GM23248 (cell line): ENCODE data around the gene SLC9A9. TPM values are rescaled to one million over a fixed set of nuclear protein-coding genes. Genes with fewer than 3 reads are reported as not detected.

Source experiments
- DNase-seq: peaks from one replicate; pipeline ENCODE4 v3.0.0-alpha.2; 2015
- H2AFZ ChIP-seq: fragments of 200-600 bp; sonication (generic); 2 replicates; pipeline ENCODE4 v1.6.1; 2016; ENCODE audit warnings: antibody characterized with exemption
- H3F3A ChIP-seq: fragments of 200-600 bp; sonication (generic); 2 replicates; pipeline ENCODE4 v1.6.1; 2016; ENCODE audit warnings: mild to moderate bottlenecking, antibody characterized with exemption, mixed run types; ENCODE audit not compliant: insufficient read depth
- H3K27ac ChIP-seq: fragments of 200-600 bp; sonication (generic); 2 replicates; pipeline ENCODE4 v1.5.1; 2016; ENCODE audit warnings: mild to moderate bottlenecking
- H3K27me3 ChIP-seq: fragments of 200-600 bp; sonication (generic); replicated peaks from 2 replicates; pipeline ENCODE4 v1.6.1; 2016; ENCODE audit warnings: mild to moderate bottlenecking; ENCODE audit not compliant: insufficient read depth
- H3K36me3 ChIP-seq: fragments of 200-600 bp; sonication (generic); 2 replicates; pipeline ENCODE4 v1.6.1; 2016; ENCODE audit warnings: low read depth, mild to moderate bottlenecking
- H3K4me1 ChIP-seq: fragments of 200-600 bp; sonication (generic); 2 replicates; pipeline ENCODE4 v1.6.1; 2016; ENCODE audit warnings: mild to moderate bottlenecking; ENCODE audit not compliant: insufficient read depth
- H3K4me2 ChIP-seq: fragments of 200-600 bp; sonication (generic); one replicate; pipeline ENCODE4 v1.6.1; 2016; ENCODE audit warnings: mild to moderate bottlenecking; ENCODE audit not compliant: unreplicated experiment
- H3K4me3 ChIP-seq: fragments of 200-600 bp; sonication (generic); 2 replicates; pipeline ENCODE4 v1.5.1; 2016; ENCODE audit warnings: mild to moderate bottlenecking
- H3K79me2 ChIP-seq: fragments of 200-600 bp; sonication (generic); 2 replicates; pipeline ENCODE4 v1.6.1; 2016; ENCODE audit warnings: mild to moderate bottlenecking; ENCODE audit not compliant: insufficient read depth
- H3K9ac ChIP-seq: fragments of 200-600 bp; sonication (generic); 2 replicates; pipeline ENCODE4 v1.6.1; 2016; ENCODE audit warnings: mild to moderate bottlenecking
- H3K9me2 ChIP-seq: fragments of 200-600 bp; sonication (generic); 2 replicates; pipeline ENCODE4 v1.6.1; 2016; ENCODE audit warnings: mixed run types, mild to moderate bottlenecking, moderate library complexity; ENCODE audit not compliant: insufficient read depth
- H3K9me3 ChIP-seq: fragments of 200-600 bp; sonication (generic); one replicate; pipeline ENCODE4 v1.6.1; 2017; ENCODE audit warnings: low read depth
- H4K20me1 ChIP-seq: fragments of 200-600 bp; sonication (generic); 2 replicates; pipeline ENCODE4 v1.6.0; 2016; ENCODE audit not compliant: insufficient read depth
- EZH2 ChIP-seq: fragments of 200-600 bp; sonication (generic); IDR thresholded peaks from 2 replicates; pipeline ENCODE4 v1.6.1; 2018; ENCODE audit warnings: antibody characterized with exemption, mild to moderate bottlenecking; ENCODE audit not compliant: insufficient read depth, poor library complexity, severe bottlenecking
- EZH2phosphoT487 ChIP-seq: fragments of 200-600 bp; sonication (generic); IDR thresholded peaks from 2 replicates; pipeline ENCODE4 v1.6.1; 2018; ENCODE audit warnings: antibody characterized with exemption, moderate library complexity, mild to moderate bottlenecking, low read depth; ENCODE audit not compliant: insufficient read depth
- WGBS, 2 experiments: methylation state at CpG; one replicate each; pipeline ENCODE4 v1.1.6; 2015 to 2017; ENCODE audit warnings: low lambda C conversion rate in 2 of 2, low coverage in 1 of 2; ENCODE audit errors: missing lambda C conversion rate in 2 of 2; 5-methylcytosine and 5-hydroxymethylcytosine counted together
- in situ Hi-C: fragments of 300-500 bp; cut with MboI; formaldehyde crosslinking; loops from 2 replicates; pipeline ENCODE4 v1.15.0; 2020
- polyA plus RNA-seq: library from polyadenylated mRNA; unstranded; fragments of >200 nt; fragmentation: Nextera tagmentation; extraction: Ambion mirVana; gene quantifications from 2 replicates; pipeline ENCODE4 v1.2.1, GENCODE V29; 2016
- total RNA-seq: library from RNA; depleted of rRNA; stranded (reverse); fragments of >200 nt; shearing (Covaris generic); gene quantifications from 2 replicates; pipeline ENCODE4 v1.2.3, GENCODE V29; 2014

Gene SLC9A9
- total and polyA plus RNA-seq, 2 experiments from 2014 or later = 2.8 to 3.2 TPM

DNA sequence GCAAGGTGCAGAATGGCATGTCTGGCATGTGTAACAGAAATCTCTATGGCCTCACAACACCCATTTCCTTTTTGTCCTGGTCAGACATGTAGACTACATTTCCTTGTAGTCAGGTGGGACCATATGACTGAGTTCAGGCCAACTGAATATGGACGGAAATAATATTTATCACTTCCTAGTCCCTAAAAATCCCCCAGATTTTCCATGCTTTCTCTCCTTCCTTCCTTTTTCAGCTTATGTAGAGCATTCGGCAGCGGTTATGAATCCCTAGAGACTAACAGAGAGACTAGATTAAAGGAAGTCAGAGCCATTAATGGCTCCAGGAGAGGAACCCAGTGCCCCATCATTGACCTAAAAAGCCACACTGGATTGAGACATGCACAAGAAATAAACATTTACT, 35.8 kb downstream of the SLC9A9 start:
- WGBS, 2 experiments = 81 to 90% methylated on average over 3 of the region's 3 CpGs
- H3K9ac ChIP-seq = no peak overlapping the region
- H3K27ac ChIP-seq = no peak overlapping the region

DNA sequence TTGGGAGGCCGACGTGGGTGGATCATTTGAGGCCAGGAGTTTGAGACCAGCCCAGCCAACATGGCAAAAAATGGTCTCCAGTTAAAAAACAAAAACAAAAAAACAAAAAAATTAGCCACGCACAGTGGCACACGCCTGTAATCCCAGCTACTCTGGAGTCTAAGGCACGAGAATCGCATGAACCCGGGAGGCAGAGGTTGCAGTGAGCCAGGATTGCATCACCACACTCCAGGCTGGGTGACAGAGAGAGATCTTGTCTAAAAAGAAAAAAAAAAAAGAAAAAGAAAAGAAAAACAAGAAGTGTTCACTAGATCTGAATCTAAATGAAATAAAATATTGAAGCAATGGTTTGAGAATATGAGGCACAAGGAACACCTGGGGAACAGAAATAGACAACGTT, 36.7 kb downstream of the SLC9A9 start:
- TF ChIP-seq EZH2phosphoT487 (no peak), EZH2 (no peak)
- in situ Hi-C loops = no loop called here
- no peak overlapping the region for H3K27ac ChIP-seq

More for the DNA sequence above, 35.8 kb downstream of the SLC9A9 start:
- Histone ChIP-seq H3K36me3 (no peaks in the 10 kb centered on the region), H3F3A (no peaks in the 10 kb centered on the region), H3K9me2 (no peaks in the 10 kb centered on the region), H4K20me1 (no peaks in the 10 kb centered on the region), H3K79me2 (no peaks in the 10 kb centered on the region), H2AFZ (no peak overlapping the region), H3K27me3 (no peaks in the 10 kb centered on the region), H3K9me3 (no peaks in the 10 kb centered on the region), H3K4me3 (no peak overlapping the region), H3K4me2 (no peak overlapping the region), H3K4me1 (peaks cover 7% of the 10 kb centered on the region; the same call in 1 of the 2 replicates)
- DNase-seq = no peak
- in situ Hi-C loops = no loop called here
- TF ChIP-seq EZH2phosphoT487 = no peak
- TF ChIP-seq EZH2 = no peak

DNA sequence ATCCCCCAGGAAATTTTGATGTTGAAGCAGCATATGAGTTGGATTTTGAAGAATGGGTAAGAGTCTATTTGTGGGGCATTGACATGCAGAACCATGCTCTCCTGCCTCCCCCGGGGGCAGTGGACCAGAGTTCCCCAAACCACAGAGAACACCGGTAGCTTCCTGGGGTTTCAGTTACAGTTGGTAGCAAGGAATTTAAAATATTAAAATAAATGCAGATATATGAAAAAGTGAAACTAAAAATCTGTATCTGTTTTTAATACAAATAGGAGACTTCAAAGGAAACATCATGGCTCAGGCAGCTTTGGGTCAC, 37.4 kb downstream of the SLC9A9 start:
- H4K20me1 ChIP-seq = no peaks in the 10 kb centered on the region
- TF ChIP-seq EZH2phosphoT487 (no peak), EZH2 (no peak)
- no peaks in the 10 kb centered on the region for H3K27me3 ChIP-seq
- peaks cover 18% of the 10 kb centered on the region for H3K4me1 ChIP-seq
- H3K4me3 ChIP-seq = no peak overlapping the region
- no peak for DNase-seq
- 77 to 79% methylated on average over 2 of the region's 2 CpGs for WGBS, 2 experiments
- H3K4me2 ChIP-seq = no peak overlapping the region
- H3K9me2 ChIP-seq = no peaks in the 10 kb centered on the region
- H3F3A ChIP-seq = 0 out of 2 replicates have a peak, but pooled peaks cover 4% of the 10 kb centered on the region
- no peaks in the 10 kb centered on the region for H3K79me2 ChIP-seq
- no peak overlapping the region for H3K9ac ChIP-seq
- H3K9me3 ChIP-seq = no peaks in the 10 kb centered on the region
- H2AFZ ChIP-seq = no peak overlapping the region
- no peak overlapping the region for H3K27ac ChIP-seq
- in situ Hi-C loops = no loop called here
- H3K36me3 ChIP-seq = no peaks in the 10 kb centered on the region

More for the DNA sequence above, 36.7 kb downstream of the SLC9A9 start:
- WGBS, 2 experiments = 20 to 21% methylated on average over 8 of the region's 8 CpGs
- H3K9ac ChIP-seq = no peak overlapping the region
- no peaks in the 10 kb centered on the region for H3F3A ChIP-seq
- peak overlapping the region; percentile 41 for H2AFZ ChIP-seq
- H3K9me3 ChIP-seq = no peaks in the 10 kb centered on the region
- no peaks in the 10 kb centered on the region for H3K36me3 ChIP-seq
- no peaks in the 10 kb centered on the region for H3K9me2 ChIP-seq
- H3K27me3 ChIP-seq = no peaks in the 10 kb centered on the region
- H3K4me1 ChIP-seq = peaks cover 15% of the 10 kb centered on the region
- no peaks in the 10 kb centered on the region for H3K79me2 ChIP-seq
- H3K4me3 ChIP-seq = no peak overlapping the region
- H3K4me2 ChIP-seq = no peak overlapping the region
- no peaks in the 10 kb centered on the region for H4K20me1 ChIP-seq
- DNase-seq = peak; percentile 52

DNA sequence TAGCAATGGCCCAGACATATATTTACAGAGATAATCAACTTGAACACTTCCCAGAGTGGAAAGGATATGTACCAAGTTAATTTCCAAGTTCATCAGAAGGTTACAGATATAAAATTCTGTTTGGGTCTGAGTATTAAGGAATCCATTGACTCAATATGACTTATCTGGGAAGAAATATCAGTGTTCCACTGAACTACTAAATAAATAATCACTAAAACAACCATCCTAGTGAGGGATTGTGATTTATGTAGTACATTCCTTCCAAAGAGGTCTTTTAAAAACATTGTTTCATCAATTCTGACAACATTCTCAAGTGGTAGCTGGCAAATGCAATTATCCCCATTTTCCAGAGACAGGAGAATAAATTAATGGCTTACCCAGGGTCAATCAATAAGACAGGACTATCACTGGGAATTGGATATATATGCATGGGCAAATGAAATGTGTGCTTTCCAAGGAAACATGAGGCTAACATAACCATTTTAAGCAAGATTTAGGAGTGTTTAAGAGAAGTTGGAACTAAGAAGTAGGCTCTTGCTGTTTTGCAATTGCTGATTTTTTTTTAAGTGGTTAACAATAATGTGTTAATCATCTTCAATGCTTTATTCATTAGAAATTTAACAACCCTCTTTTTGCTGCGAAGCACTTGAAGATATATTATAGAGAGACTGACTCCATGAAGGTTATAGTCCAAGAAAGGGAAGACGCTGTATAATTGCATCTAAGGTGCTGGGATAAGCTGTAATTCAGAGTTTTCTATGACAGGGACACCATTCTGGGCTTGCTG, 37.9 kb downstream of the SLC9A9 start:
- no peaks in the 10 kb centered on the region for H3K27me3 ChIP-seq
- H3K79me2 ChIP-seq = no peaks in the 10 kb centered on the region
- no peak overlapping the region for H3K9ac ChIP-seq
- H2AFZ ChIP-seq = no peak overlapping the region
- no peak for DNase-seq
- no peak overlapping the region for H3K4me2 ChIP-seq
- H3K9me2 ChIP-seq = no peaks in the 10 kb centered on the region
- no peak overlapping the region for H3K27ac ChIP-seq
- WGBS, 2 experiments = 77 to 80% methylated on average over 2 of the region's 2 CpGs
- no peak for TF ChIP-seq EZH2
- TF ChIP-seq EZH2phosphoT487 = no peak
- H3K9me3 ChIP-seq = no peaks in the 10 kb centered on the region
- H3K36me3 ChIP-seq = no peaks in the 10 kb centered on the region
- no peak overlapping the region for H3K4me3 ChIP-seq
- 0 out of 2 replicates have a peak, but pooled peaks cover 4% of the 10 kb centered on the region for H3F3A ChIP-seq
- in situ Hi-C loops = no loop called here
- no peaks in the 10 kb centered on the region for H4K20me1 ChIP-seq
- H3K4me1 ChIP-seq = peaks cover 18% of the 10 kb centered on the region
